Upper lobe of right lung (tissue), 1 donor: ENCODE results near the gene BCL7B. TPM values are rescaled to one million over a fixed set of nuclear protein-coding genes. Genes with fewer than 3 reads are reported as not detected.
"Not testable (repeated sequence)": the region's sequence is repeated elsewhere in the genome, so short reads cannot be mapped to it uniquely, and the experiment has no call there.

Experiments
- ATAC-seq: fragments of 200-7000 bp; cut with Tn5 transposase; one replicate; pipeline ENCODE4 v1.9.1; 2020; ENCODE audit warnings: mild to moderate bottlenecking, moderate library complexity
- DNase-seq: peaks from one replicate; pipeline ENCODE4 v3.0.0-alpha.2; 2020
- H3K27ac ChIP-seq: fragments of 200-600 bp; one replicate; pipeline ENCODE4 v1.8.0; 2022
- H3K27me3 ChIP-seq: fragments of 200-600 bp; one replicate; pipeline ENCODE4 v1.8.0; 2022; ENCODE audit warnings: mild to moderate bottlenecking
- H3K36me3 ChIP-seq: fragments of 200-600 bp; one replicate; pipeline ENCODE4 v1.8.0; 2022
- H3K4me1 ChIP-seq: fragments of 200-600 bp; one replicate; pipeline ENCODE4 v1.8.0; 2022
- H3K4me3 ChIP-seq: fragments of 200-600 bp; one replicate; pipeline ENCODE4 v1.8.0; 2022; ENCODE audit warnings: mild to moderate bottlenecking
- H3K9me3 ChIP-seq: fragments of 200-600 bp; one replicate; pipeline ENCODE4 v1.8.0; 2022
- CTCF ChIP-seq: fragments of 200-600 bp; IDR thresholded peaks from one replicate; pipeline ENCODE4 v1.8.0; 2022; ENCODE audit warnings: antibody characterized with exemption
- intact Hi-C: fragments of 100-400 bp; cut with DNase I; formaldehyde crosslinking; loops from one replicate; pipeline ENCODE4 v1.11.0; 2022
- total RNA-seq: library from RNA; stranded (reverse); fragmentation: NEBNext Ultra II Directional; extraction: Animal tissue kit (Norgen Biotek cat#: 25700); gene quantifications from one replicate; pipeline ENCODE4 v1.2.1, GENCODE V29; 2021
- donor health status: DM: no; HTN: yes; CAD: no; lungs with severe emphysema.

BCL7B gene
- total RNA-seq, 1 donor from 2014 or later = 71.8 TPM

- H3K4me3 ChIP-seq = no peak overlapping the region
- H3K4me1 ChIP-seq = no peaks in the 10 kb centered on the region
- DNase-seq (no peak), ATAC-seq (no peak)
- H3K27me3 ChIP-seq = no peaks in the 10 kb centered on the region
- no peaks in the 10 kb centered on the region for H3K9me3 ChIP-seq
- intact Hi-C loops = no loop called here
- no peak overlapping the region for H3K27ac ChIP-seq
- TF ChIP-seq CTCF = no peak
- peaks cover 99% of the 10 kb centered on the region for H3K36me3 ChIP-seq
These were observed 60.9 kb downstream of the BCL7B start for GRCh38 chr7:73496626-73497025.

- H3K36me3 ChIP-seq = peaks cover 97% of the 10 kb centered on the region
- H3K27ac ChIP-seq, DNase-seq, ATAC-seq, H3K4me3 ChIP-seq, H3K27me3 ChIP-seq, intact Hi-C loops, H3K9me3 ChIP-seq, H3K4me1 ChIP-seq: not testable (repeated sequence)
These were observed 62.0 kb downstream of the BCL7B start for GRCh38 chr7:73495507-73495906.

- H3K27me3 ChIP-seq = no peaks in the 10 kb centered on the region
- H3K27ac ChIP-seq = no peak overlapping the region
- ATAC-seq = no peak
- no peak for DNase-seq
- TF ChIP-seq CTCF = no peak
- H3K4me1 ChIP-seq = no peaks in the 10 kb centered on the region
- H3K4me3 ChIP-seq = no peak overlapping the region
- intact Hi-C loops = no loop called here
- H3K9me3 ChIP-seq = no peaks in the 10 kb centered on the region
- H3K36me3 ChIP-seq = peaks cover 97% of the 10 kb centered on the region
These were observed 67.5 kb downstream of the BCL7B start for GRCh38 chr7:73489976-73490375.

GRCh38 chr7:73487486-73487885, 70.0 kb downstream of the BCL7B start:
- intact Hi-C loops = no loop called here
- no peak overlapping the region for H3K27ac ChIP-seq
- TF ChIP-seq CTCF = no peak
- no peak overlapping the region for H3K4me3 ChIP-seq
- no peak for DNase-seq
- H3K27me3 ChIP-seq = no peaks in the 10 kb centered on the region
- ATAC-seq = no peak
- H3K4me1 ChIP-seq = no peaks in the 10 kb centered on the region
- H3K9me3 ChIP-seq = no peaks in the 10 kb centered on the region
- H3K36me3 ChIP-seq = peaks cover 97% of the 10 kb centered on the region

Other genes starting within 250 kb of the BCL7B start
- gene NSUN5, start 248.9 kb downstream of the BCL7B start, total RNA-seq = 22.4 TPM
- 0.20 TPM for gene TRIM50, start 229.6 kb downstream of the BCL7B start, total RNA-seq
- not detected for gene FKBP6, start 229.5 kb downstream of the BCL7B start, total RNA-seq
- gene FZD9, start 123.9 kb downstream of the BCL7B start, total RNA-seq = 0.26 TPM
- gene BAZ1B, start 35.4 kb downstream of the BCL7B start, total RNA-seq = 55.7 TPM
- 29.8 TPM for gene TBL2, start 20.9 kb upstream of the BCL7B start, total RNA-seq
- 11.1 TPM for gene MLXIPL, start 66.8 kb upstream of the BCL7B start, total RNA-seq
- gene VPS37D, start 110.1 kb upstream of the BCL7B start, total RNA-seq = 1.4 TPM
- gene DNAJC30, start 125.8 kb upstream of the BCL7B start, total RNA-seq = 10.2 TPM
- 38.4 TPM for gene BUD23, start 125.9 kb upstream of the BCL7B start, total RNA-seq
- gene STX1A, start 162.0 kb upstream of the BCL7B start, total RNA-seq = 6.3 TPM
- 19.7 TPM for gene ABHD11, start 181.1 kb upstream of the BCL7B start, total RNA-seq
- gene CLDN3, start 212.6 kb upstream of the BCL7B start, total RNA-seq = 11.8 TPM